GM18499 (cell line): ENCODE data around the gene MYMX.
"Not testable (repeated sequence)": the region's sequence is repeated elsewhere in the genome, so short reads cannot be mapped to it uniquely, and the experiment has no call there.

Experiments used
- ATAC-seq: cut with Tn5 transposase; IDR thresholded peaks from one replicate; pipeline ENCODE4 v1.9.1; 2021; ENCODE audit warnings: moderate number of reproducible peaks; ENCODE audit not compliant: insufficient read depth, unreplicated experiment

Gene MYMX

DNA sequence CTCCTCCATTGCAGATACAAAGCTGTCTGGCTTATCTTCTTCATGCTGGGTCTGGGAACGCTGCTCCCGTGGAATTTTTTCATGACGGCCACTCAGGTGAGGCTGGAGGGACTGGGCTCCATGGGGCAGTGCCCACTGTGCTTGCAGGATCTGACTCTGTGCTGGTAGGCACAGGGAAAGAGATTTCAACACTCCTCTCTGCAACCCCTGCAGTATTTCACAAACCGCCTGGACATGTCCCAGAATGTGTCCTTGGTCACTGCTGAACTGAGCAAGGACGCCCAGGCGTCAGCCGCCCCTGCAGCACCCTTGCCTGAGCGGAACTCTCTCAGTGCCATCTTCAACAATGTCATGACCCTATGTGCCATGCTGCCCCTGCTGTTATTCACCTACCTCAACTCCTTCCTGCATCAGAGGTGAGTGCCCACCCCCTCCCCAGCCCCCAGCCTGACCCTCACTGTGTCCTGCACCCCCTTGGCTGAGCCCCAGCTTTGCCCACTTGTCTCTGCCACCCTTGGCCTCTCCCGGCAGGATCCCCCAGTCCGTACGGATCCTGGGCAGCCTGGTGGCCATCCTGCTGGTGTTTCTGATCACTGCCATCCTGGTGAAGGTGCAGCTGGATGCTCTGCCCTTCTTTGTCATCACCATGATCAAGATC, 12.8 kb downstream of the MYMX start:
- no peak for ATAC-seq

DNA sequence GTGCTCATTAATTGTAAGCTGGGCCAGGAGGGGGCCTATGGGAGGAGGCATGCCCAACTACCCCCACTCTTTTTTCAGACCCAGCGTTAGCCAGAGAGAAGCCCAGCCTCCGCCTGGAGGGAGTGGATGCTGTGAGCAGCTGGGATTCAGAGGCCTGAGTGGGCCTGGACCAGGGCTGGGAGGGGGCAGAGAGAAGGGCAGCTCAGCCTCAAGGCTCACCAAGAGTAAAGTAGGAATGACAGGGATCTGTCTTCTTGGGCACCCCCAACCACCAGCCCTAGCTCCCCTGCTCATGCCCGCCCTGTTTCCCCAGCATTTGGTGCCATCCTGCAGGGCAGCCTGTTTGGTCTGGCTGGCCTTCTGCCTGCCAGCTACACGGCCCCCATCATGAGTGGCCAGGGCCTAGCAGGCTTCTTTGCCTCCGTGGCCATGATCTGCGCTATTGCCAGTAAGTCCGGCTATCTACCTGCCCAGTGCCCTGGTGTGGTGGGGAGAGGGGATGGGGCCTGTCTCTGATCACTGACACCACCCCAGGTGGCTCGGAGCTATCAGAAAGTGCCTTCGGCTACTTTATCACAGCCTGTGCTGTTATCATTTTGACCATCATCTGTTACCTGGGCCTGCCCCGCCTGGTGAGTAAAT, 13.4 kb downstream of the MYMX start:
- no peak for ATAC-seq

DNA sequence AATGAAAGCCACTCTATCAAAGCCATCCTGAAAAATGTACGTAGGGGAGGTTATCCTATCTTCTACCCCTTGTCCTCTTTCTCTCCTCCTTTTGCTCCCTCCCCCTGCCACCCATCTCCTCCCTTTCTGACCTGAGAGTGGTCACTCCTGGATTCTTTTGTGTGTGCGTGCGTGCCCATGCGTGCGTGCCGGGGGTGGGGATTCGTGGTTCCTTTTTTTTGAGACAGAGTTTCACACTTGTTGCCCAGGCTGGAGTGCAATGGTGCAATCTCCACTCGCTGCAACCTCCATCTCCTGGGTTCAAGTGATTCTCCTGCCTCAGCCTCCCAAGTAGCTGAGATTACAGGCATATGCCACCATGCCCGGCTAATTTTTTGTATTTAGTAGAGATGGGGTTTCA, 14.7 kb downstream of the MYMX start:
- not testable (repeated sequence) for ATAC-seq

DNA sequence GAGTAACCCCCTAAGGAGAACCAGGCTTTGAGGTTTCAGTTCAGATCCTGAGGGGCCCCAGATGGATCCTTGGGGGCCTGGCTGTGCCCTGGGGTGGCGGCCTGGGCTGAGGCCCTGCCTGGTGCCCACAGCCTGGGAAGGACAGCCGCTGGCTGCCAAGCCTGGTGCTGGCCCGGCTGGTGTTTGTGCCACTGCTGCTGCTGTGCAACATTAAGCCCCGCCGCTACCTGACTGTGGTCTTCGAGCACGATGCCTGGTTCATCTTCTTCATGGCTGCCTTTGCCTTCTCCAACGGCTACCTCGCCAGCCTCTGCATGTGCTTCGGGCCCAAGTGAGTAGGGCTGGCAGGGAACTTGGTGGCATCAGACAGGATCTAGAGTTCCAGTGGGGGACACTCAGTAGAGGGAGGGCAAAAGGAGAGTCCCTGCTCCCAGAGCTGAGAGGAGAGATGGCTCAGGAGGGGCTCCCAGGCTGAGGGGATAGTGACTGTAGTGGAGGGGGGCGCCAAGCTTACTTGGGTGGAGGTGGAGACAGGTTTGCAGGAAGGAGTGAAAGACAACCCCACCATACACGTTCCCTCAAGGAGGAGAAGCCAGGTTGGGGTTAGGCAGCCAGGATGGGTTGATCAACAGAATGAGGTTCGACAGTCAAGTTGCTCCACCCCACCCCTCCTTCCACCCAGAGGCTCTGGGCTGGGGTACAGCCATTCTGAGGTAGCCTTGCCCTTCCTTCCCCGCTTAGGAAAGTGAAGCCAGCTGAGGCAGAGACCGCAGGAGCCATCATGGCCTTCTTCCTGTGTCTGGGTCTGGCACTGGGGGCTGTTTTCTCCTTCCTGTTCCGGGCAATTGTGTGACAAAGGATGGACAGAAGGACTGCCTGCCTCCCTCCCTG, 16.2 kb downstream of the MYMX start:
- ATAC-seq: no peak

DNA sequence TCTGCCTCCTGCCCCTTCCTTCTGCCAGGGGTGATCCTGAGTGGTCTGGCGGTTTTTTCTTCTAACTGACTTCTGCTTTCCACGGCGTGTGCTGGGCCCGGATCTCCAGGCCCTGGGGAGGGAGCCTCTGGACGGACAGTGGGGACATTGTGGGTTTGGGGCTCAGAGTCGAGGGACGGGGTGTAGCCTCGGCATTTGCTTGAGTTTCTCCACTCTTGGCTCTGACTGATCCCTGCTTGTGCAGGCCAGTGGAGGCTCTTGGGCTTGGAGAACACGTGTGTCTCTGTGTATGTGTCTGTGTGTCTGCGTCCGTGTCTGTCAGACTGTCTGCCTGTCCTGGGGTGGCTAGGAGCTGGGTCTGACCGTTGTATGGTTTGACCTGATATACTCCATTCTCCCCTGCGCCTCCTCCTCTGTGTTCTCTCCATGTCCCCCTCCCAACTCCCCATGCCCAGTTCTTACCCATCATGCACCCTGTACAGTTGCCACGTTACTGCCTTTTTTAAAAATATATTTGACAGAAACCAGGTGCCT, 16.9 kb downstream of the MYMX start:
- ATAC-seq: no peak

DNA sequence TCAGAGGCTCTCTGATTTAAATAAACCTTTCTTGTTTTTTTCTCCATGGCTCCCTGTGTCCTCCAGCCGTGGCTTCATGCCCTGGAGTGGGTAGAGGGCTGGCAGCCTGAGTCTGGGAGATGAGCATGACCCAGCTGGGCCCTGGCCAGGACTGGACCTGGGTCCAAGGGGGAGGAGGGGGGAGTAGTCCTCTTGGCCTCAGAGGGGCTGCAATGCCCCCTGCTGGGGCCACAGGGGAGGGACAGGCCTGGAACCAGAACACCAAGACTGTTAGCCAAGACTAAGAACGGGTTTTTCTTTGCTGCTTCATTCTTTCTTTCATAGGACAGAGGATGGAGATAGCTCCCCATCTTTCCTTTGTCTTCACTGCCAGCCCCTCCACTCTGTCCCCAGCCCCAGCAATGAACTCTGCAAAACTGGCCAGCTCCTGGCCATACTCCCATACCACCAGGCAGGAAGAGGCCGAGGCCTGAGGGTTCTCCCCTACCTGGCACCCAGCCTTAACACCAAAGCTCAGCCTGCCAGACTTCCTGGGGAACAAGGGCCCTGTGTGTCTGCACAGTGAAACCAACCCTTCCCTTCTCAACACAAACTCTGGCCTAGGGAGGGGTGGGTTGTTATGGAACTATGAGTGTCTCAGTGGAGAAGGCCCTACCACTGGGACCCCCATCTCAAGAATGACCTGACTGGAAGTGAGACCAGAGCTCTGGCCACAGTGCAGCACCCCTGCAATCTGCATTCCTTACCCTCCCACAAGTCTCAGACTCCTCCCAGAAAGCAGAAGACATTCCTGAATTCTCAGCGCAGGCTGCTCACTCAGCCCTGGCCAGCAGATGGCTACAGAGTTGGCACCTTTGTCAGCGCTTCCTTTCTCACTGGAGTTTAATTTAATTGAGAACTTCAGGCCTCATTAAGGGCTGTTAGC, 17.6 kb downstream of the MYMX start:
- no peak for ATAC-seq

DNA sequence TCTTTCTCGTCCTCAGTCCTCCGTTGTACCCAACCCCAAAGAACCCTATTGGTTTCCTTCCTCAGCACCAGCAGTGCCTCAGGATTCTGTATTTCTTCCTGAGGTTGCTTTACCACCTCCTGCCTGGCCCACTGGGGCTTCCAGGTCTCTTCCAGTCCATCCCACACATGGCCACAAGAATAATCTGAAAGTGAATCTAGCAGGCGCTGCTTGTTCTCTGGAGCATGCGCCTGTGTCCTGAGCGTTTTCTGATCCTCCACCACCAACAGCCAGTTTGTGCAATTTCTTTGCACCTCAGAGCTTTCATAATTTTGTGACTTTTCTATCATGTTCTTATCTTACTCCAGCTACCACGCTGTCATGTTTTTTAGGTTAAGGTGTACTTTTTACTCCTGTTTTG, 18.5 kb downstream of the MYMX start:
- no peak for ATAC-seq

DNA sequence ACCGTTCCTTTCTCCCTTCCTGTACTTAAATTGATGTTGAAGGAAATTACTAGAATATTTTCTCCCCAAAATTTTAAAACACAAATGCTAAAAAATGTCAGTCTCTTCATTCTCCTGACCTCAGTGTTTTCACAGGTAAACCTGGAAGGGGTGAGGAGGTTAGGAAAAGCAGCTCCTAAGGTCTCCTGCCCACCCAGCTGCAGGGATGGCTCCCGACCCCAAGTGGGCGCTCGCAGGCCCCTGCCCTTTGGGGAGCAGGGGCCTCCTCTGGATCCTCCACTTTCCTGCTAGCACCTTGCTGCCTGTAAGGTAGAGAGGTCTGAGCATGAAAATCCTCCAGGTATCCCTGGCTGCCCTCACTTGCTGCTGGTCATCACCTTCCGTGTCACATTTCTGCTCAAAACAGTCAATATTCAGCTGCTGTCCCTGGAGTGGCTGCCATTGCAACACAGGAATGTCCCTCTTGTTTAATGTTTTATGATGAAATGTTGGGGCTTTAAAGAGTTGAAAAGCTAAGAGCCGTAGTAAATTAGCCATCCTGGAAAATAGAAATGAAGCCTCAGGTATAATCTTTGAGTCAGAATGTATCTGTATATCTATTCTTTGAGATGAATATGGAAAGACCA, 19.3 kb downstream of the MYMX start:
- ATAC-seq: no peak

DNA sequence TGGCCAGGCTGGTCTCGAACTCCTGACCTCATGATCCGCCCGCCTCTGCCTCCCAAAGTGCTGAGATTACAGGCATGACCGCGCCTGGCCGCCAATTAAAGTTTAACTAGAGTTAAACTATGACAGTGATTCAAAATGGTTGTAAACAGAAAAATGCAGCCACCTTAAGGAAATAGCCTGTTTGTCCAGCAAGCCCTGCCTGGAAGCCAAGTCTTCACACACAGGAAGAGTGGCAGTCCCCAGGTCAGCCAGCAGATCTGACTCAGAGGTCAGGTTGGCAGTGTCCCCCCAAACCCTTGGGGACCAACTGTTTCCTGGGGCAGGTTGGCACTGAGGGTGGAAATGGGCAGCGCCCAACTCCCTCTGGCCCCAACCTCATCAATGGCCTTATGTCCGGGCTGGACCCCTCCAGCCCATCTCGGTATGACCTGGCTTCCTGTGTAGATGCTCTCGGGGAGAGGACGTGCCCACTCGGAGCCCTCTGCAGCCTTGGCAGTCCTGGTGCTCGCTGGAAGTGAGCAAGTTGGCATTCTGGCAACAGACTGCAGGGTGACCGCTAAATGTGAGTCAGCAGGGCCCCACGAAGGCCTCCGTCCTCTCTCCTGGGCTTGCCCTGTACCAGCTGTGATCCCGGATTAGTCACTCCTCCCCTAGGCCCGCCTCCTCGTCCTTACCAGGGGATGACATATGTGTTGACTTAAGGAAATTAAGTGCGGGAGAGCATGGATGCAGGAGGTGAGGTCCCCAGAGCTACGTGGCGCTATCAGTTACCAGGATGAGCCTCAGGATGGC, 20.5 kb downstream of the MYMX start:
- ATAC-seq: no peak

DNA sequence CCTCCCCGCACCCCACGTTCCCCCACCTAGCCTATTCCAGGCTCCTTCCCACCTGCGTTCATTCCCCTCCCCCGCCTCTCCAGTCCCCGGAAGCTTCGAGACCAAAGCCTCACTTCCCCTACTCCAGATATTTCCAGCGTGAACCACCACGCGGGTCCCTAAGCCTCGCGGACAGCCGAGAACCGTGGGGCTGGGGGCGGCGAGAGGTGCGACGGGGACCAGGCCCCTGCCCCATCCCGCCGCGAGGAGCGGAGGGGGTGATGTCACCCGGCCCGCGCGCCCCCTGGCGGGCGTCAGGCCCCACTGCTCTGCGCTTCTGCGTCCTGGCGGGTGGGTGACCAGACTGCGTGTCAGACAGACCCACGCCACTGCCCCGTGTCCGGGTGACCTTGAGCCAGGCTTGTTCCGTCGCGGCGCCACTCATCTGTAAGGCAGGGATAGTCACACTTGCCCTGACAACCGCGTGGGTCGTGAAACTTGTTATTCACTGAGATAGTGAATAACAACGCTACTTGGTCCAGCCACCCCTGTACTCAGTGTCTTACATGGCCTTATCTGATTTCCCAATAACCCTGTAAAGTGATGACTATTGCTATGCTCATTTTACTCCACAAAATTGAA, 21.2 kb downstream of the MYMX start:
- ATAC-seq: no peak

DNA sequence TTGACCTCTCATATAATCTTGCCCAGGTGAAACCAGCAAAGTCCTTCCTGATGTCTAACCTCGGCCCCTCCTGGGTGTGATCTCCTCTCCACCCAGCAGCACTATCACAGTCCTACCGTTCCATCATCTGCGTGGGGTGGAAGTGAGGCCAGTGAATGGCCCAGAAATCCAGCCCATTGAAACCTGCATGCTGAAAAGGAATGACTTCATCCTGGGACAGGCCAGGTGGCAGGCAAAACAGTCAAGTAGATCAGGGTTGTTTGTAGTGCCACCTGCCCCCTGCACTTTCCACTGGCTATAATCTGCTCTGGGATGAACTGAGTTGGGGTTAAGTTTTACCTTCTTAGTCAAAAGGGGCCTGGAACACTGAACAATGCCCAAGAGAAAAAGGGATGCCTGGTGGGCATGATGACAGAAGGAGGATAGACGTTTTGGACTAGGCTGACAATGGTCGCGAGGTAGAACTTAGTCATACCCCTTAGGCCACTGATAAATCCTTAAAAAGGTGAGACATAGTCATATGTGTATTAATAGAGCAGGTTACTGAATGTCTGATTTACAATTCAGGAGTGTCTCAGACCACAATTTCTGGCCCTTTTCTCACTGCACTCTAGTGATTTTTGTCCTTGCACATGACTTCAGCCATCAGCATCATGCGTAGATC, 22.1 kb downstream of the MYMX start:
- no peak for ATAC-seq

DNA sequence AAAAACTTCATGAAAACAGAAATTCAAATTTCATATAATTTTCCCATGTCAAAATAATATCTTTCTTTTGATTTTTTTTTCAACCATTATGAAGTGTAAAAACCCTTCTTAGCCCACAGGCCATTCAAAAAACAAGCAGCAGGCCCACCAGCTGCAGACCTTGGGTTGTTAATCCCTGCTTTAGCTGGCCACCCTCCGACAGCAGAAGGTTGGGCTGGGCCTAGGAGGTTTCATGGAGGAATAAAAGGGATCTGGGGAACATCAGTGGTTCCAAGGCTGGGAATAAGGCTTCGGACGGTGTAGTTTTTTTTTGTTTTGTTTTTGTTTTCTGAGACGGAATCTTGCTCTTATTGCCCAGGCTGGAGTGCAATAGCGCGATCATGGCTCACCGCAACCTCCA, 26.6 kb downstream of the MYMX start:
- ATAC-seq: no peak

DNA sequence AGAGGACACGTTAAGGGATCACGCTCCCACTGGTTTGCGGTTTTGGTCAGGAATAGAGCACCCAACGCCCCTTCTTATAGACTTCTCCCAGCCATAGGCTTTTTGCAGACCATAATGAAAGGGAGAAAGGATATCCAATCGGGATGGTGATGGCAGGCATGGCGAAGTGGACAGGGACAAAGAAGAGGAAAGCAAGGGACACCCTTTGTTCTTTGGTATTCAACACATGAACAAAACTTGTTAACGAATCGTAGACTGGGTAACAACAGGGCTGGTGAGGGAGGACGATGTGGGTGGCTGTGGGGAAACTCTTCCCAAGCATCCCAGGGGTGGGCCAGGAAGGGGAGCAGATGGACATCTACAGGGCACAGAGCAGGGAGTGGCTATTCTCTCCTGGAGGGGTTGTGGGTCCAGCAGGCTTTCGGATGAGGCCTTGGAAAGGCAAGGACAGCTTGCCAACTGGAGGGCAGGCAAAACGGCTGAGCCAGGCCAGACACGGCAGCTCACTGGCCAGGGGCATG, 28.7 kb downstream of the MYMX start:
- no peak for ATAC-seq

DNA sequence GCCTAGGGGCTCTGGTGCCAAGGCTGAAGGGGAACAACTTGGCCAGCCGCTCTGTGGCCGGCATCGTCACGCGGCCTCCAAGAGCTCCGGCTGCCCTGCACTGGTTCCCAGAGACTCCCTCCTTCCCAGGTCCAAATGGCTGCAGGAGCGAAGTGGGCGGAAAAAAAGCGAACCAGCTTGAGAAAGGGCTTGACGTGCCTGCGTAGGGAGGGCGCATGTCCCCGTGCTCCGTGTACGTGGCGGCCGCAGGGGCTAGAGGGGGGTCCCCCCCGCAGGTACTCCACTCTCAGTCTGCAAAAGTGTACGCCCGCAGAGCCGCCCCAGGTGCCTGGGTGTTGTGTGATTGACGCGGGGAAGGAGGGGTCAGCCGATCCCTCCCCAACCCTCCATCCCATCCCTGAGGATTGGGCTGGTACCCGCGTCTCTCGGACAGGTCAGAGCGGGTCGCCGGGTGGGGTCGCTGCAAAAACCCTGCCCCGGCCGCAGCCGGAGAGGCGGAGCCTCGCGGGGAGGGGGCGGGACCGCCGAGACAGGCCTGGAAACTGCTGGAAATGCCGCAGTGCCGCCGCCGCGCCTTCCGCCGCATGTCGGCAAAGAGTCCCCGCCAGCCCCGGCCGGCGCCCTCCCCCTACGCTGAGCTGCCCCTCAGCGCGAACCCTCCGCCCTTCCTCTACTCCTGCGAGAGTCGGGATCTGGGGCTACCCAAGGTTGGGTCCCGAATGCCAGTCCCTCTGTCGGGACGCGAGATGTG, 29.4 kb downstream of the MYMX start:
- ATAC-seq: peak; percentile 26

DNA sequence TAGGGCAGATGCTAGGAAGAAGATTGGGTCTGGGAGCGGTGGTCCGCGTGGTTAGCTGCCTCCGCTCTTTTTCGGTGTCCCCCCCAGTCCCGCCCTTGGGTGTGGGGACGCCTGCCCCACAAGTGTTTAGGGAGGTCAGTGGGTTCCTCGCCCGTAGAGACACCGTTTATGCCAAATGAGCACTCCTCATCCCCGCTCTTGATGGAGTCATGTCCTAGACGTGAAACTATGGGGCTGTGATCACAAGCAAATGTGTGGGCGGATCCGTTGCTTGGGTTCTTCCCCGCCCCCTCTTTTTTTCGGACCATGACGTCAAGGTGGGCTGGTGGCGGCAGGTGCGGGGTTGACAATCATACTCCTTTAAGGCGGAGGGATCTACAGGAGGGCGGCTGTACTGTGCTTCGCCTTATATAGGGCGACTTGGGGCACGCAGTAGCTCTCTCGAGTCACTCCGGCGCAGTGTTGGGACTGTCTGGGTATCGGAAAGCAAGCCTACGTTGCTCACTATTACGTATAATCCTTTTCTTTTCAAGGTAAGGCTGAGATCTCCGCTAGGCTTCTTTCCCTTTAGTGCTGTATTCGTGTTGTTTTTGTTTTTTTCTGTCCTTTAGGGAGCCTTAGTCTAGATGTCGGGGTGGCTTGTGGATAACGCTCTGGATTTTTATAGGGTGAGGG, 30.1 kb downstream of the MYMX start, which contains the start of gene HSP90AB1:
Gene HSP90AB1 (plus strand): TSS at position 439 of the 675 bp plus-strand sequence. CDS start 1,529 bp downstream, outside the sequence.
- ATAC-seq: peak; percentile 43
